Measurements from ENCODE around the gene STX12. TPM values are rescaled to one million over a fixed set of nuclear protein-coding genes. Genes with fewer than 3 reads are reported as not detected.
A peak's percentile ranks its signal among the peaks of the same experiment; 100 is the strongest.
"Not testable (repeated sequence)": the region's sequence is repeated elsewhere in the genome, so short reads cannot be mapped to it uniquely, and the experiment has no call there.

STX12 gene
- total RNA-seq, 1 experiment from 2014 or later = 24.5 TPM

GRCh38 chr1:27807385-27807784 lies 34.4 kb downstream of the STX12 start:
- BruUV-seq (replicated peaks) = no TSS peak
- POLR2A ChIA-PET (ENCODE audit: low non-redundant PET) = no interaction called here

GRCh38 chr1:27808131-27808530 lies 35.1 kb downstream of the STX12 start:
- CTCF ChIA-PET; H3K4me3 ChIP-seq (ENCODE audit: low read depth, low read length, poor library complexity, severe bottlenecking); H3K27me3 ChIP-seq (replicated peaks; ENCODE audit: insufficient read depth, low read depth, low read length, poor library complexity); H3K27ac ChIP-seq (ENCODE audit: low read depth, low read length, poor library complexity, severe bottlenecking); DNase-seq (ENCODE audit: low spot score); H3K9me3 ChIP-seq (ENCODE audit: low read depth, low read length, poor library complexity, severe bottlenecking); intact Hi-C loops (cut with micrococcal nuclease; ENCODE audit: unreplicated experiment); H3K4me1 ChIP-seq (ENCODE audit: insufficient read depth, low read length, poor library complexity, severe bottlenecking); H3K36me3 ChIP-seq (ENCODE audit: insufficient read depth, low read length, poor library complexity, severe bottlenecking); POLR2A ChIA-PET (ENCODE audit: low non-redundant PET); BruUV-seq (replicated peaks): not testable (repeated sequence)

More at GRCh38 chr1:27807385-27807784, 34.4 kb downstream of the STX12 start:
- CTCF ChIA-PET = no interaction called here
- Histone ChIP-seq H3K36me3 (ENCODE audit: insufficient read depth, low read length, poor library complexity, severe bottlenecking) (no peaks in the 10 kb centered on the region), H3K4me1 (ENCODE audit: insufficient read depth, low read length, poor library complexity, severe bottlenecking) (no peaks in the 10 kb centered on the region), H3K27ac (ENCODE audit: low read depth, low read length, poor library complexity, severe bottlenecking) (peak overlapping the region; percentile 18), H3K9me3 (ENCODE audit: low read depth, low read length, poor library complexity, severe bottlenecking) (no peaks in the 10 kb centered on the region), H3K27me3 (replicated peaks; ENCODE audit: insufficient read depth, low read depth, low read length, poor library complexity) (no peaks in the 10 kb centered on the region), H3K4me3 (ENCODE audit: low read depth, low read length, poor library complexity, severe bottlenecking) (no peak overlapping the region)
- peak; percentile 23 for DNase-seq (ENCODE audit: low spot score)
- TF ChIP-seq CTCF (conservative IDR thresholded peaks at IDR 0.05; ENCODE audit: low read depth, low read length) (no peak), EZH2 (IDR thresholded peaks at IDR 0.05; ENCODE audit: borderline replicate concordance, low read depth, low read length, poor library complexity, severe bottlenecking) (no peak)
- intact Hi-C loops (cut with micrococcal nuclease; ENCODE audit: unreplicated experiment) = no loop called here

- Histone ChIP-seq H3K27me3 (replicated peaks; ENCODE audit: insufficient read depth, low read depth, low read length, poor library complexity) (no peaks in the 10 kb centered on the region), H3K4me1 (ENCODE audit: insufficient read depth, low read length, poor library complexity, severe bottlenecking) (no peaks in the 10 kb centered on the region), H3K27ac (ENCODE audit: low read depth, low read length, poor library complexity, severe bottlenecking) (no peak overlapping the region), H3K4me3 (ENCODE audit: low read depth, low read length, poor library complexity, severe bottlenecking) (no peak overlapping the region), H3K36me3 (ENCODE audit: insufficient read depth, low read length, poor library complexity, severe bottlenecking) (no peaks in the 10 kb centered on the region), H3K9me3 (ENCODE audit: low read depth, low read length, poor library complexity, severe bottlenecking) (no peaks in the 10 kb centered on the region)
- no peak for TF ChIP-seq CTCF (conservative IDR thresholded peaks at IDR 0.05; ENCODE audit: low read depth, low read length)
- no peak for TF ChIP-seq EZH2 (IDR thresholded peaks at IDR 0.05; ENCODE audit: borderline replicate concordance, low read depth, low read length, poor library complexity, severe bottlenecking)
- DNase-seq (ENCODE audit: low spot score) = no peak
- intact Hi-C loops (cut with micrococcal nuclease; ENCODE audit: unreplicated experiment) = no loop called here
- no TSS peak for BruUV-seq (replicated peaks)
- ChIA-PET POLR2A (ENCODE audit: low non-redundant PET) (no interaction called here), CTCF (no interaction called here)
Measured at GRCh38 chr1:27809883-27810282, 36.9 kb downstream of the STX12 start.

GRCh38 chr1:27811741-27812500 lies 38.9 kb downstream of the STX12 start:
- TF ChIP-seq CTCF (conservative IDR thresholded peaks at IDR 0.05; ENCODE audit: low read depth, low read length) (no peak), EZH2 (IDR thresholded peaks at IDR 0.05; ENCODE audit: borderline replicate concordance, low read depth, low read length, poor library complexity, severe bottlenecking) (no peak)
- no peaks in the 10 kb centered on the region for H3K4me1 ChIP-seq (ENCODE audit: insufficient read depth, low read length, poor library complexity, severe bottlenecking)
- ChIA-PET POLR2A (ENCODE audit: low non-redundant PET) (no interaction called here), CTCF (no interaction called here)
- no TSS peak for BruUV-seq (replicated peaks)
- no peaks in the 10 kb centered on the region for H3K36me3 ChIP-seq (ENCODE audit: insufficient read depth, low read length, poor library complexity, severe bottlenecking)
- intact Hi-C loops (cut with micrococcal nuclease; ENCODE audit: unreplicated experiment) = no loop called here
- H3K27me3 ChIP-seq (replicated peaks; ENCODE audit: insufficient read depth, low read depth, low read length, poor library complexity) = no peaks in the 10 kb centered on the region
- no peak overlapping the region for H3K27ac ChIP-seq (ENCODE audit: low read depth, low read length, poor library complexity, severe bottlenecking)
- no peaks in the 10 kb centered on the region for H3K9me3 ChIP-seq (ENCODE audit: low read depth, low read length, poor library complexity, severe bottlenecking)
- DNase-seq (ENCODE audit: low spot score) = no peak
- no peak overlapping the region for H3K4me3 ChIP-seq (ENCODE audit: low read depth, low read length, poor library complexity, severe bottlenecking)

Measured in A673 (cell line).